ENCODE results near the gene AIF1. TPM values are rescaled to one million over a fixed set of nuclear protein-coding genes. Genes with fewer than 3 reads are reported as not detected.
A peak's percentile ranks its signal among the peaks of the same experiment; 100 is the strongest.

Gene AIF1
- total RNA-seq, 5 donors from 2014 or later (not counting 1 experiment from before 2014, with no cell fraction given), result 7.6 to 54.3 (median 18.1) TPM

GRCh38 chr6:31666337-31666965, 51.4 kb downstream of the AIF1 start:
- ChIA-PET CTCF (interaction anchor here (0.7 to 1.2 kb wide), 2 partner anchors 13 to 164 kb away, joined by 3 read pairs; partner anchors contain the start of gene BAG6 (in 1 of the 2)), POLR2A (interaction anchor here (0.6 to 0.7 kb wide), 2 partner anchors 47 to 125 kb away, joined by 3 to 6 read pairs; no protein-coding TSS in a partner anchor)
- peaks cover 51 to 63% (median 58%) of the 10 kb centered on the region in 3 donors for H3K4me1 Mint-ChIP-seq
- ATAC-seq (replicated peaks in 1 of 4) (no peak), DNase-seq (no peak)
- Histone ChIP-seq H3K27me3 (replicated peaks in 1 of 2; ENCODE audit: control insufficient read depth in 2 of 2, extremely low read depth in 1 of 2, insufficient read depth in 2 of 2, low read length in 1 of 2) (no peaks in the 10 kb centered on the region), H3K27ac (ENCODE audit: low read length) (peak overlapping the region; percentile 50), H3K36me3 (ENCODE audit: control insufficient read depth in 2 of 2, extremely low read depth in 1 of 2, insufficient read depth in 1 of 2, low read length in 1 of 2) (peaks cover 18 to 62% of the 10 kb centered on the region in 2 donors), H3K9me3 (no peaks in the 10 kb centered on the region), H3K4me3 (ENCODE audit: control insufficient read depth in 1 of 2, extremely low read depth in 1 of 2, low read length in 1 of 2) (peak overlapping the region; percentile 86 to 90), H3K4me1 (ENCODE audit: control insufficient read depth in 1 of 2, extremely low read depth in 1 of 2, insufficient read depth in 2 of 2, low read length in 2 of 2) (peaks cover 19 to 56% of the 10 kb centered on the region in 2 experiments)
- H3K4me3 Mint-ChIP-seq, result peak overlapping the region; percentile 94 to 97 (median 95)
- H3K27me3 Mint-ChIP-seq, result no peaks in the 10 kb centered on the region
- peak overlapping the region; percentile 98 to 99 for H3K27ac Mint-ChIP-seq
- no peaks in the 10 kb centered on the region for H3K9me3 Mint-ChIP-seq
- 1% methylated on average over 12 of the region's 15 CpGs for WGBS (ENCODE audit: insufficient coverage)
- peaks cover 48% of the 10 kb centered on the region for H3K36me3 Mint-ChIP-seq

Other genes starting within 250 kb of the AIF1 start
- gene MICA, start 211.6 kb upstream of the AIF1 start, total RNA-seq, result 10 to 100 TPM in 4 of 5 donors, 1 to 10 TPM in 1; 5.5 to 24.0 (median 14.9) TPM
- 10 to 100 TPM; 15.7 to 21.7 (median 16.1) TPM for gene MICB, start 117.1 kb upstream of the AIF1 start, total RNA-seq
- gene MCCD1, start 86.3 kb upstream of the AIF1 start, total RNA-seq, result not detected
- gene DDX39B, start 73.2 kb upstream of the AIF1 start, total RNA-seq, result 100 to 1,000 TPM; 507 to 669 (median 631) TPM
- 1 to 10 TPM; 3.1 to 5.7 (median 4.1) TPM for gene ATP6V1G2, start 68.6 kb upstream of the AIF1 start, total RNA-seq
- gene NFKBIL1, start 67.6 kb upstream of the AIF1 start, total RNA-seq, result 10 to 100 TPM in 3 of 5 donors, 1 to 10 TPM in 2; 6.9 to 17.1 (median 11.6) TPM
- 10 to 100 TPM; 12.5 to 23.9 (median 17.9) TPM for gene LTA, start 42.9 kb upstream of the AIF1 start, total RNA-seq
- gene TNF, start 39.7 kb upstream of the AIF1 start, total RNA-seq, result 10 to 100 TPM; 13.8 to 28.0 (median 25.0) TPM
- 100 to 1,000 TPM; 398 to 926 (median 813) TPM for gene LTB, start 32.8 kb upstream of the AIF1 start, total RNA-seq
- 10 to 100 TPM; 13.4 to 28.0 (median 20.4) TPM for gene LST1, start 29.0 kb upstream of the AIF1 start, total RNA-seq
- 10 to 100 TPM; 13.6 to 38.0 (median 16.0) TPM for gene NCR3, start 22.2 kb upstream of the AIF1 start, total RNA-seq
- 100 to 1,000 TPM; 222 to 246 (median 230) TPM for gene PRRC2A, start 5.5 kb downstream of the AIF1 start, total RNA-seq
- gene BAG6, start 37.4 kb downstream of the AIF1 start, total RNA-seq, result 100 to 1,000 TPM; 257 to 317 (median 301) TPM
- 1 to 10 TPM; 1.4 to 3.6 (median 3.2) TPM for gene APOM, start 40.7 kb downstream of the AIF1 start, total RNA-seq
- 10 to 100 TPM; 16.3 to 36.2 (median 33.4) TPM for gene C6orf47, start 45.5 kb downstream of the AIF1 start, total RNA-seq
- 10 to 100 TPM; 13.0 to 27.6 (median 23.3) TPM for gene GPANK1, start 49.8 kb downstream of the AIF1 start, total RNA-seq
- gene CSNK2B, start 50.8 kb downstream of the AIF1 start, total RNA-seq, result 100 to 1,000 TPM in 4 of 5 donors, 10 to 100 TPM in 1; 98.4 to 129 (median 126) TPM
- gene LY6G5B, start 54.7 kb downstream of the AIF1 start, total RNA-seq, result 10 to 100 TPM; 29.7 to 50.5 (median 40.9) TPM
- 1 to 10 TPM in 4 of 5 donors, under 1 TPM in 1; 0.75 to 8.8 (median 5.8) TPM for gene LY6G5C, start 65.8 kb downstream of the AIF1 start, total RNA-seq
- 10 to 100 TPM; 58.2 to 74.4 (median 61.2) TPM for gene ABHD16A, start 88.1 kb downstream of the AIF1 start, total RNA-seq
- not detected for gene LY6G6F, start 91.6 kb downstream of the AIF1 start, total RNA-seq
- gene LY6G6D, start 100.1 kb downstream of the AIF1 start, total RNA-seq, result not detected
- not detected for gene LY6G6C, start 106.5 kb downstream of the AIF1 start, total RNA-seq
- 1 to 10 TPM in 1 of 5 donors, under 1 TPM in 4; 0.26 to 2.6 (median 0.30) TPM for gene MPIG6B, start 108.1 kb downstream of the AIF1 start, total RNA-seq
- gene DDAH2, start 114.1 kb downstream of the AIF1 start, total RNA-seq, result 10 to 100 TPM in 4 of 5 donors, 1 to 10 TPM in 1; 9.0 to 13.2 (median 11.5) TPM
- gene CLIC1, start 121.3 kb downstream of the AIF1 start, total RNA-seq, result 100 to 1,000 TPM in 4 of 5 donors, 10 to 100 TPM in 1; 89.5 to 146 (median 112) TPM
- gene MSH5, start 124.8 kb downstream of the AIF1 start, total RNA-seq, result 10 to 100 TPM; 13.7 to 22.4 (median 14.4) TPM
- 10 to 100 TPM in 1 of 5 donors, 1 to 10 TPM in 4; 3.1 to 10.7 (median 4.1) TPM for gene SAPCD1, start 147.4 kb downstream of the AIF1 start, total RNA-seq
- gene VWA7, start 162.1 kb downstream of the AIF1 start, total RNA-seq, result 1 to 10 TPM; 1.4 to 8.0 (median 2.1) TPM
- gene VARS1, start 180.5 kb downstream of the AIF1 start, total RNA-seq, result 10 to 100 TPM; 44.4 to 71.0 (median 62.5) TPM
- gene LSM2, start 191.7 kb downstream of the AIF1 start, total RNA-seq, result 10 to 100 TPM; 24.2 to 36.4 (median 30.6) TPM
- gene HSPA1L, start 200.0 kb downstream of the AIF1 start, total RNA-seq, result 1 to 10 TPM; 2.8 to 8.5 (median 8.1) TPM
- 100 to 1,000 TPM in 1 of 5 donors, 10 to 100 TPM in 2, 1 to 10 TPM in 2; 8.8 to 117 (median 77.9) TPM for gene HSPA1A, start 200.3 kb downstream of the AIF1 start, total RNA-seq
- 100 to 1,000 TPM in 1 of 5 donors, 10 to 100 TPM in 2, 1 to 10 TPM in 2; 6.3 to 105 (median 67.9) TPM for gene HSPA1B, start 212.5 kb downstream of the AIF1 start, total RNA-seq
- 10 to 100 TPM; 15.9 to 29.2 (median 19.9) TPM for gene NEU1, start 247.6 kb downstream of the AIF1 start, total RNA-seq

Data from T-cell (primary cell).